Astrocyte (in vitro differentiated cells and primary cell): ENCODE results near the gene PODN. TPM values are rescaled to one million over a fixed set of nuclear protein-coding genes. Genes with fewer than 3 reads are reported as not detected.

Source experiments
- DNase-seq: peaks from one replicate; pipeline ENCODE4 v3.0.0-alpha.2; 2010; ENCODE audit warnings: low read depth
- FAIRE-seq: peaks from 2 replicates; lab custom pipeline; 2011; peaks lifted over from hg19 to GRCh38; lab: Jason Lieb, UNC
- H2AFZ ChIP-seq: 2 replicates; pipeline ENCODE4 v1.6.0; 2012; ENCODE audit warnings: low read depth, low read length, inconsistent platforms
- H3K27ac ChIP-seq: 2 replicates; pipeline ENCODE4 v1.5.1; 2011; ENCODE audit warnings: low read depth, low read length, inconsistent platforms
- H3K27me3 ChIP-seq: 2 replicates; pipeline ENCODE4 v1.6.0; 2011; ENCODE audit warnings: low read length, inconsistent platforms; ENCODE audit not compliant: insufficient read depth
- H3K36me3 ChIP-seq: 2 replicates; pipeline ENCODE4 v1.5.1; 2011; ENCODE audit warnings: low read length, inconsistent platforms; ENCODE audit not compliant: insufficient read depth
- H3K4me1 ChIP-seq: 2 replicates; pipeline ENCODE4 v1.5.1; 2011; ENCODE audit warnings: low read length, inconsistent platforms; ENCODE audit not compliant: insufficient read depth
- H3K4me2 ChIP-seq: 2 replicates; pipeline ENCODE4 v1.6.0; 2012; ENCODE audit warnings: low read length, inconsistent platforms
- H3K4me3 ChIP-seq: 2 replicates; pipeline ENCODE4 v1.5.1; 2011; ENCODE audit warnings: low read depth, mild to moderate bottlenecking, low read length, inconsistent platforms; ENCODE audit not compliant: insufficient read depth
- H3K79me2 ChIP-seq: 2 replicates; pipeline ENCODE4 v1.6.0; 2012; ENCODE audit warnings: mild to moderate bottlenecking, low read length, inconsistent platforms; ENCODE audit not compliant: insufficient read depth
- H3K9ac ChIP-seq: 2 replicates; pipeline ENCODE4 v1.6.0; 2012; ENCODE audit warnings: mild to moderate bottlenecking, low read length, inconsistent platforms
- H3K9me3 ChIP-seq: 2 replicates; pipeline ENCODE4 v1.5.1; 2012; ENCODE audit warnings: low read depth, mild to moderate bottlenecking, low read length, inconsistent platforms; ENCODE audit not compliant: insufficient read depth
- H4K20me1 ChIP-seq: 2 replicates; pipeline ENCODE4 v1.6.0; 2012; ENCODE audit warnings: low read length, inconsistent platforms; ENCODE audit not compliant: insufficient read depth
- H3K27ac Mint-ChIP-seq: one replicate; pipeline ENCODE4 v1.8.0; 2021; ENCODE audit warnings: mild to moderate bottlenecking, mixed read lengths; ENCODE audit not compliant: unreplicated experiment
- H3K27me3 Mint-ChIP-seq: one replicate; pipeline ENCODE4 v1.8.0; 2021; ENCODE audit warnings: low read depth, mixed read lengths; ENCODE audit not compliant: unreplicated experiment
- H3K36me3 Mint-ChIP-seq: one replicate; pipeline ENCODE4 v1.8.0; 2021; ENCODE audit warnings: low read depth, mixed read lengths; ENCODE audit not compliant: unreplicated experiment
- H3K4me1 Mint-ChIP-seq: one replicate; pipeline ENCODE4 v1.8.0; 2021; ENCODE audit warnings: low read depth, mixed read lengths; ENCODE audit not compliant: unreplicated experiment
- H3K4me3 Mint-ChIP-seq: one replicate; pipeline ENCODE4 v1.8.0; 2021; ENCODE audit warnings: mild to moderate bottlenecking, moderate library complexity, mixed read lengths; ENCODE audit not compliant: unreplicated experiment
- H3K9me3 Mint-ChIP-seq: one replicate; pipeline ENCODE4 v1.8.0; 2021; ENCODE audit warnings: mild to moderate bottlenecking, mixed read lengths; ENCODE audit not compliant: unreplicated experiment
- EZH2 ChIP-seq: IDR thresholded peaks from 2 replicates; pipeline ENCODE4 v1.6.1; 2012; ENCODE audit warnings: mild to moderate bottlenecking, low read length, inconsistent platforms; ENCODE audit not compliant: insufficient read depth
- total RNA-seq: library from RNA; stranded (reverse); gene quantifications from 2 replicates; pipeline ENCODE4 v1.2.1, GENCODE V29; 2021
- TF ChIP-seq, protein P1 (sequence below): IDR thresholded peaks from 2 replicates; pipeline ENCODE4 v1.5.1; 2011; ENCODE audit warnings: low read depth, mild to moderate bottlenecking, inconsistent platforms, low read length, moderate library complexity; ENCODE audit not compliant: insufficient read depth

The PODN gene
- total RNA-seq, 1 donor from 2014 or later: 2.6 TPM

DNA sequence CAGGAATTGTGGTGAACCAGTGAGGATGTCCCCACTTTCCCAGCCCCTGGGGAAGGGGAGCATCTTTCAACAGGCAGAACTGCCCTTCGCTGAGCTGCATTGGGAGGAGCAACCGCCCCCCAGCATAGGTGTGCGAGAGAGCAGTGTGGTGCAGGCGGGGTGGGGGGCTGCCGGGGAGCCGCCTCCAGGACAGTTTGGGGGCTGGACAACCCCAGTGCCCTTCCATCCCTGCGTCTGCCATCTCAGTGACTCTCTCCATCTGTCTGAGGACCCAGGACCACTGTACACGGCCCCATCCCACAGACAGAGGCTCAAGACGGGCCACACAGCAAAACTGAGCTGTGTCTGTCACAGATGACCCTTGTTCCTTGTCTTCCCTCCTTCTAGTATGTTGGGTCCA lies 14.2 kb downstream of the PODN start:
- Mint-ChIP-seq H3K36me3 (peaks cover 3% of the 10 kb centered on the region), H3K27me3 (peaks cover 34% of the 10 kb centered on the region), H3K4me1 (no peaks in the 10 kb centered on the region), H3K9me3 (no peaks in the 10 kb centered on the region), H3K27ac (no peak overlapping the region), H3K4me3 (no peak overlapping the region)
- H3K4me1 ChIP-seq: no peaks in the 10 kb centered on the region
- no peaks in the 10 kb centered on the region for H3K27me3 ChIP-seq
- no peaks in the 10 kb centered on the region for H3K9me3 ChIP-seq
- H2AFZ ChIP-seq: no peak overlapping the region
- TF ChIP-seq EZH2: no peak
- TF ChIP-seq, protein P1, sequence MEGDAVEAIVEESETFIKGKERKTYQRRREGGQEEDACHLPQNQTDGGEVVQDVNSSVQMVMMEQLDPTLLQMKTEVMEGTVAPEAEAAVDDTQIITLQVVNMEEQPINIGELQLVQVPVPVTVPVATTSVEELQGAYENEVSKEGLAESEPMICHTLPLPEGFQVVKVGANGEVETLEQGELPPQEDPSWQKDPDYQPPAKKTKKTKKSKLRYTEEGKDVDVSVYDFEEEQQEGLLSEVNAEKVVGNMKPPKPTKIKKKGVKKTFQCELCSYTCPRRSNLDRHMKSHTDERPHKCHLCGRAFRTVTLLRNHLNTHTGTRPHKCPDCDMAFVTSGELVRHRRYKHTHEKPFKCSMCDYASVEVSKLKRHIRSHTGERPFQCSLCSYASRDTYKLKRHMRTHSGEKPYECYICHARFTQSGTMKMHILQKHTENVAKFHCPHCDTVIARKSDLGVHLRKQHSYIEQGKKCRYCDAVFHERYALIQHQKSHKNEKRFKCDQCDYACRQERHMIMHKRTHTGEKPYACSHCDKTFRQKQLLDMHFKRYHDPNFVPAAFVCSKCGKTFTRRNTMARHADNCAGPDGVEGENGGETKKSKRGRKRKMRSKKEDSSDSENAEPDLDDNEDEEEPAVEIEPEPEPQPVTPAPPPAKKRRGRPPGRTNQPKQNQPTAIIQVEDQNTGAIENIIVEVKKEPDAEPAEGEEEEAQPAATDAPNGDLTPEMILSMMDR: no peak
- H3K27ac ChIP-seq: no peak overlapping the region
- no peak overlapping the region for H3K4me3 ChIP-seq
- no peak overlapping the region for H3K4me2 ChIP-seq
- H3K79me2 ChIP-seq: no peaks in the 10 kb centered on the region
- no peaks in the 10 kb centered on the region for H4K20me1 ChIP-seq
- H3K9ac ChIP-seq: no peak overlapping the region
- FAIRE-seq (no peak), DNase-seq (no peak)
- no peaks in the 10 kb centered on the region for H3K36me3 ChIP-seq

GRCh38 chr1:53076721-53077598 lies 14.9 kb downstream of the PODN start:
- Histone ChIP-seq H2AFZ (no peak overlapping the region), H3K4me1 (no peaks in the 10 kb centered on the region), H3K79me2 (no peaks in the 10 kb centered on the region), H3K36me3 (no peaks in the 10 kb centered on the region), H4K20me1 (no peaks in the 10 kb centered on the region), H3K9me3 (no peaks in the 10 kb centered on the region), H3K27ac (no peak overlapping the region), H3K9ac (no peak overlapping the region), H3K27me3 (no peaks in the 10 kb centered on the region), H3K4me3 (no peak overlapping the region), H3K4me2 (no peak overlapping the region)
- Mint-ChIP-seq H3K27ac (no peak overlapping the region), H3K9me3 (no peaks in the 10 kb centered on the region), H3K4me1 (no peaks in the 10 kb centered on the region), H3K4me3 (no peak overlapping the region), H3K27me3 (peaks cover 37% of the 10 kb centered on the region), H3K36me3 (peaks cover 3% of the 10 kb centered on the region)
- no peak for DNase-seq
- TF ChIP-seq EZH2: no peak
- TF ChIP-seq, protein P1: no peak
- FAIRE-seq: no peak

GRCh38 chr1:53077599-53077965 lies 15.6 kb downstream of the PODN start:
- Histone ChIP-seq H3K4me2 (no peak overlapping the region), H3K4me3 (no peak overlapping the region), H3K79me2 (no peaks in the 10 kb centered on the region), H3K4me1 (no peaks in the 10 kb centered on the region), H3K36me3 (no peaks in the 10 kb centered on the region), H4K20me1 (no peaks in the 10 kb centered on the region), H3K9ac (no peak overlapping the region), H3K9me3 (no peaks in the 10 kb centered on the region), H3K27ac (no peak overlapping the region), H3K27me3 (no peaks in the 10 kb centered on the region), H2AFZ (no peak overlapping the region)
- TF ChIP-seq, protein P1: no peak
- TF ChIP-seq EZH2: no peak
- Mint-ChIP-seq H3K27ac (no peak overlapping the region), H3K9me3 (no peaks in the 10 kb centered on the region), H3K27me3 (peaks cover 37% of the 10 kb centered on the region), H3K36me3 (peaks cover 3% of the 10 kb centered on the region), H3K4me3 (no peak overlapping the region), H3K4me1 (no peaks in the 10 kb centered on the region)
- FAIRE-seq: no peak
- DNase-seq: no peak
